Head of caudate nucleus (tissue), 42 donors: ENCODE measurements around the gene ACVR1B.

Source experiments
- DNase-seq, 42 donors: peaks; one replicate each; pipeline versions ENCODE4 v3.0.0 to v3.0.0-alpha.2; 2020 to 2021; ENCODE audit warnings: mixed read lengths in 7 of 42
- intact Hi-C: fragments of 100-400 bp; cut with DNase I; formaldehyde crosslinking; loops from one replicate; pipeline ENCODE4 v1.15.0; 2022

Gene ACVR1B

GRCh38 chr12:52010692-52011601 lies 59.4 kb downstream of the ACVR1B start:
- peak in 3 of 42 donors; percentile 26 to 57 (median 30) for DNase-seq
- intact Hi-C loops: no loop called here

- intact Hi-C loops: no loop called here
- peak in 2 of 42 donors; percentile 32 to 47 for DNase-seq
Observed at GRCh38 chr12:52011602-52012214, 60.2 kb downstream of the ACVR1B start.

DNA sequence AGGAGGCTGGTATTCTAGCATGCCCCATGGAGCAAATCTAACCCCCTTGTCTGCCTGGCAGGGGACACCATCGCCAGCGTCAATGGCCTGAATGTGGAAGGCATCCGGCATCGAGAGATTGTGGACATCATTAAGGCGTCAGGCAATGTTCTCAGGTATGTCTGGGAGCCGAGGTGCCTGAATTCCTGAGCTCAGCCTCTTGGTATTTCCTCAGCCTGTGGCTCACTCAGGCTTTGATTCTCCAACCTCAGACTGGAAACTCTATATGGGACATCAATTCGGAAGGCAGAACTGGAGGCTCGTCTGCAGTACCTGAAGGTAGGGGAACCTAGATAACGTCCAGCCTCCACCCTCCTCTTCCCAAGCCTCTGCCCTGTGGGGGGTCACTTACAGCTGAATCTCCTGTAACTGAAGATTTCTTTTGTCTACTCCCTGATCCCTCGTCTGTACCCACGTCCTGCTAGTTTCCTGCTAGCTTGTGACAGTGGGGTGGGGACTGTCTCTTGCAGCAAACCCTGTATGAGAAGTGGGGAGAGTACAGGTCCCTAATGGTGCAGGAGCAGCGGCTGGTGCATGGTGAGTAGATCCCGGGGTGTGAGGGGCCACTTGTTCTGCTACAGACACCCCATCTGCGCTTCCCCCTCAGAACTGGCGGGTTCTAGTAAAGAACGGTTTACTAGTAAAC lies 62.3 kb downstream of the ACVR1B start:
- peak in 2 of 42 donors; percentile 28 to 35 for DNase-seq
- intact Hi-C loops: no loop called here

- intact Hi-C loops: no loop called here
- DNase-seq: peak in 2 of 42 donors; percentile 36 to 39
Observed at GRCh38 chr12:52014567-52015530, 63.4 kb downstream of the ACVR1B start.

GRCh38 chr12:52015532-52016041 lies 64.1 kb downstream of the ACVR1B start:
- intact Hi-C loops: no loop called here
- peak in 2 of 42 donors; percentile 30 to 36 for DNase-seq

- intact Hi-C loops: no loop called here
- DNase-seq: no peak
Observed at GRCh38 chr12:52018433-52019112, 67.1 kb downstream of the ACVR1B start.

- intact Hi-C loops: no loop called here
- peak in 40 of 42 donors; percentile 48 to 93 (median 76) for DNase-seq
Observed at GRCh38 chr12:52019113-52019770, 67.7 kb downstream of the ACVR1B start.

DNA sequence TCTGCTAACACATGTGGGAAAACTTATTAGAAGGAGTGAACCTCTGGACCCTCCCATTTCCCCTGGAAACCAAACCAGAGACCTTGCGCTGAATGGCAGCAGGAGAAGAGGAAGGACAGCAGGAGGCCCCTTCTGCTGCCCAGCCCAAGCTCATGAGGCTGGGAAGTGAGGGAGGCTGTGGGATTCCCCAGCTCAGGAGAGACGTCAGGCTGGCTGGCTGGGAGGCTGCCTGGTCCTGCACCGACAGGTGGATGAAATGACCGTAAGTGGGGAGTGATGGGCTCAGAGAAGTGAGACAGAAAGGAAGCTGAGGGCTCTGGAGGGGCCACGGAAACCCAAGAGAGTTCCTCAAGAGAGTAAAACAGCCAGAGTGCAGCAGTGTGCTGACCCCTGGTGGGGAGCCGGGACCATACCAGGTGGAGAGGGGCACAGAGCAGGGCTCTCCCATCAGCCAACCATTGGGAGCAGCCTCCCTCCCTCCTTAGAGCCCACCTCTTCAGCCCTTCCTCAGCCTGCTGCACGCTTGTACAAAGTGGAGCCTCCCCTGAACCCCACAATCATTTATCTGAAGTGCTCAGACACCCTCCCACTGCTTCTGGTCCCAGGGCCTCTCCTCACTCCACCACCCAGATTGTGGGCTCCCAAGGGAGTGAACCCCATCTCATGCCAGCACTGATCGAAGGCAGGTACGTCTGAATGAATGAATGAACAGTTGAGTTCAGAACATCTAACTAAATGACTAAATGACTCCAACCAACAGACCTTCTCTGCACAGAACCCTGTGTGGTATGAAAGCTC lies 69.2 kb downstream of the ACVR1B start:
- intact Hi-C loops: no loop called here
- peak in 38 of 42 donors; percentile 46 to 84 (median 72) for DNase-seq

DNA sequence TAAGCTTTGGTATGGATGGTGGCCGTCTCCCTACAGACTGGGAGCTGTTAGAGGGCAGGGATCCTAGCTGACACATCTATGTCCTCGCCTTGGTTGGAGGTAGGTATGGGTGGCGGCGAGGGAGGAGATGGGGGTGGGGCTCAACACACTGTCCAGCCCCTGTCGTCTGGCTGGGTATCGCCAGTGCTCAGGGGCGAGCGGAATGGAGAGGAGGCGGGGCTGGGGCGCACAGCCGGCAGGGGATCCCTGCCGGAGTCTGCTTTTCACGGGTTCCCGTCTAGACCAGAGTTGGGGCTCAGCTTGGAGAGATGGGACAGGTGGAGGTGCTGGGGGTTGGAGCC lies 71.3 kb downstream of the ACVR1B start:
- intact Hi-C loops: loop anchor here (1.0 kb wide), 1 partner anchor 18 kb away; no protein-coding TSS in a partner anchor
- DNase-seq: no peak

DNA sequence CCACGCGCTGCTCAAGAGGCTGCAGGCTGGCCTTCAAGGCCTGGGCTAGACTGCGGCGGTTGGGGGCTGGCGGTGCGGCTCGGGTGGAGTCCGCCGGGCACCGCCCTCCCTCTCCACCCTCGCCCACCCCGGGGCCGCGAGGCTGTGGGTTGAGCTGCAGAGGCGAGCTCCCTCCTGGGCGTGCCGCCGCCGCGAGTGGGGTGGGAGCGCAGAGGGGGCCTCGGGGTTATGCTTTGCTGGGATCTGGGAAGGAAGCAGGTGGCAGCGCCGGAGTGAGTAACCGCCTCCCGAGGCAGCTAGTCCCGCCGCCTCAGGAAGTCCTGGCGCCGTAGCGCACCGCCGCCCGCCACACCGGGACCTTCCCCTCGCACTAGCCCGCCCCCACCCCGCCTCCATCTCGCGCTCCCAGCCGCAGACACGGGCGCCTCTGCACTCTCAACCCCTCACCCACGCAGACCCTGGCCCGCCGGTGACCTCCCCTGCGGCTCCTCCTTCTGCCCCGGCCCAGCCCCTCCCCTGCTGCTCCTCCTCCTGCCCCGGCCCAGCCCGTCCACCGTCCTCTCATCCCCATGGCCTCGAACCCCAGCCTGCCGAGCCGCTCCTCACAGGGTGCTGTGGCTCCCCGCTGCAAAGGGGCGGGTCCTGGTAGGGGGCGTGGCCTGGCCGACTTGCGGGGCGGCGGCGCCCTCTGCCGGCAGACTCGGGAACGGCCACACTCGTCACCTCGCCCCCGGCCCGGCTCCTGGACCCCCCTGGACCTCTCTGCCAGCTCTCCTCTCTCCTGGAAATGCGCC lies 71.9 kb downstream of the ACVR1B start:
- intact Hi-C loops: loop anchor here (1.0 kb wide), 1 partner anchor 18 kb away; no protein-coding TSS in a partner anchor
- DNase-seq: peak; percentile 73 to 95 (median 89)

GRCh38 chr12:52023976-52024688 lies 72.6 kb downstream of the ACVR1B start:
- DNase-seq: no peak
- intact Hi-C loops: loop anchor here (1.0 to 2.0 kb wide), 2 partner anchors 19 to 59 kb away; no protein-coding TSS in a partner anchor

GRCh38 chr12:52024845-52025230 lies 73.3 kb downstream of the ACVR1B start:
- intact Hi-C loops: loop anchor here (2.0 kb wide), 1 partner anchor 58 kb away; no protein-coding TSS in a partner anchor
- DNase-seq: peak in 6 of 42 donors; percentile 31 to 72 (median 49)

- no peak for DNase-seq
- intact Hi-C loops: no loop called here
Observed at GRCh38 chr12:52026263-52026662, 74.8 kb downstream of the ACVR1B start.

- no peak for DNase-seq
- intact Hi-C loops: no loop called here
Observed at GRCh38 chr12:52027085-52027843, 75.8 kb downstream of the ACVR1B start.
